ENCODE results near the gene SIAH2. TPM values are rescaled to one million over a fixed set of nuclear protein-coding genes. Genes with fewer than 3 reads are reported as not detected.
"Not testable (repeated sequence)": the region's sequence is repeated elsewhere in the genome, so short reads cannot be mapped to it uniquely, and the experiment has no call there.

Gene SIAH2
- 34.4 TPM for total RNA-seq
- long read RNA-seq, transcript SIAH2-201 (2 exons, 2,517 nt) = major isoform, 111 of 122 reads
- long read RNA-seq, partial matches to known transcripts = 0 of 122 reads
- long read RNA-seq, other reads (novel, unspliced or antisense) = 11 of 122 reads

DNA sequence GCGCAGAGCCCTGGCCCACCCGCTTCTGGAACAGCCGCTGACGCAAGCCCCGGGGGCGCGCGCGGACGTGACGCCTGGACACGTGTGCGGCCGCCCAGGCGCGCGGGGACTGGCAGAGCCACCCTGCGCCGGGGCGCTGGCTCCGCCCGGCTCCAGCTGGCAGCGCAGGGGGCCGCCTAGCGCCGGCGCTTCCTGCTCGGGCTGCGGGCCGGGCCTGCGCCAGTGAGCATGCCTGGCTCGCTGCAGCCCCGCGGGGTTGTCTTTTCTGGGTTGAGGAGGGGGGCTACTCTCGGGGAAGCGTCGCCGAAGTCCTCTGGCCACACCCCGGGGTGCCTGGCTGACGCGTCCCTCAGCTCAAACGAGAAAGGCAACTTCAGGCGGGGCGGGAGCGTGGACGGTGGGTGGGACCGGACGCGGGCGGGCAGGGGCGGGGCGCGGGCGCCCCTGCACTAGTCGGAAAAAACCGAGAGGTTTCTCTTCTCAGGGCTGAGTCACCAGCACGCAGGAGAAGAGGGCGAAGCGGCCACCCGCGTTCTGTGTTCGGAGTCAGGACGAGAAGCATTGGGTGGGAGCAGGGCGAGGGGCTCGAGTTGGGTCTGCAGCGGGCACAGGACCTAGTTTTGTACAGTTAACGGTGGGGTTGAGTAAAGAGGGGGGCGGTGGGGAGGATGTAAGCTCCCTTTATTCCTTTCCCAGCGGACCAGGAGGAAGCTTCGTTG lies at the start of gene SIAH2:
SIAH2 (minus strand) TSS at position 48 of the 719 bp plus-strand sequence. CDS start 320 bp downstream, outside the sequence.
- intact Hi-C loops (cut with DNase I) = loop anchor here (2.0 to 5.0 kb wide), 4 partner anchors 30 to 216 kb away; partner anchors contain the start of genes EIF2A, SELENOT and SERP1
- DNase-seq (ENCODE audit: low spot score) = peak; percentile 98

GRCh38 chr3:150811984-150812383 lies 49.0 kb upstream of the SIAH2 start:
- intact Hi-C loops (cut with DNase I) = no loop called here
- no peak for DNase-seq (ENCODE audit: low spot score)

GRCh38 chr3:150810641-150811040 lies 47.7 kb upstream of the SIAH2 start:
- intact Hi-C loops (cut with DNase I) = no loop called here
- no peak for DNase-seq (ENCODE audit: low spot score)

DNA sequence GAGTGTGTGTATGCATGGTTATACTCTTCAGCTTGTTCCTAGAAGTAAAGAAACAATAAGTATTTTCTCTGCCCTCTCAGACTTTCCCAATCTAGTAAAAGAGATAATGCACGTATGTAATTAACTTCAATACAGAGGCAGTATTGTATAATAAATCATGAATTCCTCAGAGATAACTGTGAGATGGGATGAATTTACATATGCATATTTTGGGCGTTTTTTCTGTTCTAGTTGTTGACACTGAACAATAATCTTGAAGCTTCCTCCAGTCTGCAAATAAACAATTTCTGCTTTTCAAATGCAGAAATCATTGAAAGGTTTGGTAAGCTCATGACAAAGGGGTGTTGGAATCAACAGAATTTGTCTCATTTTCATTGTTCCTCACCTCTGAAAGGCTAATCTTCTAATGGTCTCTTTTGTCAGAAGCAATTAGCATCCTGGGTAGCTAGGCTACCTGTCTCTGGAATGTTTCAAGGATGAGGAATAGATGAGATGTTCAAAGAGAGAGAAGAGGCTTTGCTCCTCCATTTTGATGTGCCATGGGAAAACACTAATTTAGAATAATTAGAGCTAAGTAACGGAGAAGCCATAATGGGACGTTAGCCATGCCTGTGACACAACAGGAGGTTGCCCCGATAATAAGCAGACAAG lies 43.3 kb upstream of the SIAH2 start:
- DNase-seq (ENCODE audit: low spot score) = no peak
- intact Hi-C loops (cut with DNase I) = no loop called here

DNA sequence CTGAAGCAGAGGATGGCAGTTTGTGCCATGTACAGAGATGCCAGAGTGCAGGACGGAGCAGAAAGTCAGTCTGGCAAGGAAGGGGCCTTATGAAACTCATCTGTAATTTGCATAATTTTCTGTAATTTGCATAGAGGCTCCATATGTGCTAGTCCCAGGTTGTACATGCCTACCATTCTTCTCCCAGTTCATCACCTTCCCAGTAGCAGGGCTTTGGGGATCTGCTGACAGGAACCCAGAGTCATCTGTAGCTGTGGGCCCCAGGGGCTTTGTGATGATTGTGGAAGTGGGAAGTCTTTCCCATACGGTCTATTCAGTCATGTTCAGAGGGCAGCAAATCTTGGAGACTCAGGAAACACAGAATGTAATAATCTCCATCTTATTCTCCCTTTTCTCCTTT lies 42.4 kb upstream of the SIAH2 start:
- intact Hi-C loops (cut with DNase I) = no loop called here
- DNase-seq (ENCODE audit: low spot score) = no peak

DNA sequence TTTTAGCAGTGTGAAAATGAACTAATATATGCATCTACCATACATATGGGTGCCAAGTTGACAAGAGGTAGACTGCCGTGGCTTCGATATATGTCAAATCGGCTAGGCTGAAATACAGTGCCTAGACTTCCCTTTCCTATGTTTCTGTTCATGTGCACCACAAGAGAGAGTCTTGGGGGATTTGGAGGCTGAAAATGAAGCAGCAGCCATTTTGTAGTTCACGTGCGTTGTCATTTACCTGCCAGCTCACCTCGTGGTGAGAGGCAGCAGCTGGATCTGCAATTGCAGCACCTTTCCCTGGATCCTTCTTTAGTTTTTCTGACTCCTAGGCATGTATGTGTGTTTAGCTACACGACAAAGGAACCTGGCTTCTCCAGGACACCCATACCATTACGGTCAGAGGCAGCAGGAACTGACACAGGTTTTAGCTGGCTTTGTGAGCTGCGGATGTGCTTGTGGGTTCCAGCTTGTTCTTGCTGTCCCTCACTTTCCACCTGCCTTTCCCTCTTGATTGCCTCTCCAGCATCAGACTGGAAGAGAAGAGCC lies 40.5 kb upstream of the SIAH2 start:
- intact Hi-C loops (cut with DNase I) = no loop called here
- DNase-seq (ENCODE audit: low spot score) = no peak

- no peak for DNase-seq (ENCODE audit: low spot score)
- intact Hi-C loops (cut with DNase I) = no loop called here
Observed at GRCh38 chr3:150800722-150801121, 37.8 kb upstream of the SIAH2 start.

DNA sequence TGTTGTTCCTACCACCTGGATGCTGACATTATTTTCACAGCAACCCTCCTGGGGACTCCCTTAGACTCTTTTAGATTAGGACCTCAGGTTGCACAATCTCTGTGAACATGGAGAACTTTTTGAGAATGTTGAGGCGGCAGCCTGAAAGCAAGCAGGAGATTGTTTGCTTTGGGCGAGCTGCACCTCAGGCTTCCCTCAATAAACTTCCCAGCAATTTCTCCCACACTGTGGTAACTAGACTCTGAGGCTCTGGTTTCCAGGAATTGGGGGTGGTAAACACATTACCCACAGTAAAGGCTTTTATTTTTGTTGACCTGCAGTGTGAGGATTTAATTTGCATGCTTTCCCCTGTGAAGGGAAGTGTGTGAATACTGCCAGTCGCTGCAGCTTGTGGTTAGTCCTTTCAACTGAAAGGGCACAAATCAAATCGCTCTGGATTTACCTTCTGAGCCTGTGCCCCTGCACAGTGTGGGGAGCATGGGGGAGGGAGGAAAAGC lies 35.2 kb upstream of the SIAH2 start:
- intact Hi-C loops (cut with DNase I) = no loop called here

GRCh38 chr3:150797155-150797554 lies 34.2 kb upstream of the SIAH2 start:
- intact Hi-C loops (cut with DNase I) = no loop called here
- DNase-seq (ENCODE audit: low spot score) = no peak

More for the DNA sequence above, 35.2 kb upstream of the SIAH2 start:
- no peak for DNase-seq (ENCODE audit: low spot score)

DNA sequence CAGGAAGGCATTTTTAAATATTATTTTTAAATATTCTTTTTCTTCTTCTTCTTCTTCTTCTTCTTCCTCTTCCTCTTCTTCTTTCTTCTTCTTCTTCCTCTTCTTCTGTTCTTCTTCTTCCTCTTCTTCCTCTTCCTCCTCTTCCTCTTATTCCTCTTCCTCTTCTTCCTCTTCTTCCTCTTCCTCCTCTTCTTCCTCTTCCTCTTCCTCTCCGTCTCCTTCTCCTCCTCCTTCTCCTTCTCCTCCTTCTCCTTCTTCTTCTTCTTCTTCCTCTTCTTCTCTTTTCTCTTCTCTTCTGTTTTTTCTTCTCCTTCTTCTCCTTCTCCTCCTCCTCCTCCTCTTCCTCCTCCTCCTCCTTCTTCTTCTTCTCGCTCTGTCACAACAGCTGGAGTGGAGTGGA lies 33.6 kb upstream of the SIAH2 start:
- DNase-seq (ENCODE audit: low spot score); intact Hi-C loops (cut with DNase I): not testable (repeated sequence)

GRCh38 chr3:150793641-150794040 lies 30.7 kb upstream of the SIAH2 start:
- DNase-seq (ENCODE audit: low spot score) = no peak
- intact Hi-C loops (cut with DNase I) = no loop called here

GRCh38 chr3:150790629-150791028 lies 27.7 kb upstream of the SIAH2 start:
- no peak for DNase-seq (ENCODE audit: low spot score)
- intact Hi-C loops (cut with DNase I) = no loop called here

- DNase-seq (ENCODE audit: low spot score) = no peak
- intact Hi-C loops (cut with DNase I) = loop anchor here (5.0 kb wide), 1 partner anchor 78 kb away; no protein-coding TSS in a partner anchor
Observed at GRCh38 chr3:150789451-150789850, 26.5 kb upstream of the SIAH2 start.

GRCh38 chr3:150787741-150788370 lies 24.9 kb upstream of the SIAH2 start:
- DNase-seq (ENCODE audit: low spot score) = peak; percentile 93
- intact Hi-C loops (cut with DNase I) = loop anchor here (2.0 to 5.0 kb wide), 2 partner anchors 79 to 359 kb away; no protein-coding TSS in a partner anchor

DNA sequence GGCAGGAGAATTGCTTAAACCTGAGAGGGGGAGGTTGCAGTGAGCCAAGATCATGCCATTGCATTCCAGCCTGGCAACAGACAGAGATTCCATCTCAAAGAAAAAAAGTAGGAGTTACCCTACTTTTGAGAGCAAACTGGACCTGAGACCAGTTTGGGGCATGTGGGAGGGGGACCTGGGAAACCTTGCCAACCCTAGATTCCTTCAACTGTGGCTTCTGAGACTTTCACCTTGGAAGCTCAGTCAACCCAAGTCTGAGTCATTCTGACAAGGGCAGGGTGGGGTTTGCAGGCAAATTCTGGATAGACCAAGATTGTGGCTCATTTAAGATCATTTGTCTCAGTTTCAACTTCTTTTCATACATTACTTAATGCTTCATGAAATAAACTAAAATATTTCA lies 23.8 kb upstream of the SIAH2 start:
- intact Hi-C loops (cut with DNase I) = loop anchor here (2.0 to 5.0 kb wide), 2 partner anchors 81 to 360 kb away; no protein-coding TSS in a partner anchor
- DNase-seq (ENCODE audit: low spot score) = no peak

DNA sequence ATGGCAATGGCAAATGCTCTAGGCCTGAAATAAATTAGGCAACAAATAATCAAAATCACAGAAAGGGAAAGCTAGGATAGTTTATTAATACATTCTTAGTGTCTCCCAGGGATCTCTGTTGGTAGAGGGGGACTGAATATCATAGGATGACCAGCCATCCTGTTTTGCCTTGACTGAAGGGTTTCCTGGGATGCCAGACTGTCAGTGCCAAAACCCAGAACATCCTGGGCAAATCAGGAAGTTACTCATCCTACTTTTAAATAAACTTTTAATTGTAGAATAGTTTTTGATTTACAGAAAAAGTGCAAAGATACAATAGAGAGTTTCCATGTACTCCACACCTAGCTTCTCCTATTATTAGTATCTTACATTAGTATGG lies 21.8 kb upstream of the SIAH2 start:
- DNase-seq (ENCODE audit: low spot score) = no peak
- intact Hi-C loops (cut with DNase I) = loop anchor here (5.0 kb wide), 1 partner anchor 83 kb away; no protein-coding TSS in a partner anchor

- intact Hi-C loops (cut with DNase I) = no loop called here
- DNase-seq (ENCODE audit: low spot score) = no peak
Observed at GRCh38 chr3:150783920-150784746, 21.2 kb upstream of the SIAH2 start.

DNA sequence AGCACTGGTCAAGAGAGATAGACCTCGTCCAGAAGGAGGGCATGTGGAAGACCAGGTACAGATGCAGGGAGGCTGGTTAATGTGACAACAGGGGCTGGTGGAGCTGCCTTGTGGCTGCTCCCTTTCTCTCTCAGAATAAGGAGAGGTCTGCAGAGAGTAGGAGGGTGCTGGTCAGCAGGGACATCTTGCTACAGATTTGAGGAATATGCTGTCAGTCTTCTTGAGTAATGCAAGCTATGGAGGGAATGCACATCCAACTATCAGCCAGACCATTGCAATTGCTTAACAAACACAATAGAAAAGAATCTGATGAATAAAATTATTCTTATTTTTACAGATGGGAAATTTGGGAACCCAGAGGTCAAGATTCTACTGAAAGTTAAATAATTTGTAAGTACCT lies 20.3 kb upstream of the SIAH2 start:
- no peak for DNase-seq (ENCODE audit: low spot score)
- intact Hi-C loops (cut with DNase I) = no loop called here

- intact Hi-C loops (cut with DNase I) = no loop called here
- DNase-seq (ENCODE audit: low spot score) = no peak
Observed at GRCh38 chr3:150779402-150779858, 16.5 kb upstream of the SIAH2 start.
